ENCODE measurements around the gene TIMM29. TPM values are rescaled to one million over a fixed set of nuclear protein-coding genes. Genes with fewer than 3 reads are reported as not detected.

The TIMM29 gene
- polyA plus RNA-seq = 39.4 and 52.1 TPM in 2 replicates
- 57.6 and 69.1 TPM in 2 replicates for polyA minus RNA-seq

- H3K4me2 ChIP-seq (ENCODE audit: low read length) = peak within 1 kb of the TSS; percentile 85
- H3K36me3 ChIP-seq (ENCODE audit: insufficient read depth, low read length) = no peaks in the 10 kb centered on the region
- H4K20me1 ChIP-seq (ENCODE audit: insufficient read depth) = no peaks in the 10 kb centered on the region
- H3K4me3 ChIP-seq (ENCODE audit: low read length) = peak within 1 kb of the TSS; percentile 98
- no peaks in the 10 kb centered on the region for H3K9me2 ChIP-seq (ENCODE audit: insufficient read depth, low read length)
- peaks cover 23% of the 10 kb centered on the region for H3K79me2 ChIP-seq (replicated peaks; ENCODE audit: insufficient read depth, low read length)
- peak within 1 kb of the TSS; percentile 84 for H3K9ac ChIP-seq (ENCODE audit: low read length)
- H3K9me3 ChIP-seq (ENCODE audit: low read length) = no peaks in the 10 kb centered on the region
- no peaks in the 10 kb centered on the region for H3K27me3 ChIP-seq (ENCODE audit: insufficient read depth, low read depth, low read length)
- H3F3A ChIP-seq (ENCODE audit: insufficient read depth, low read length, poor library complexity, severe bottlenecking) = no peaks in the 10 kb centered on the region
- TF ChIP-seq EZH2 (IDR thresholded peaks at IDR 0.05; ENCODE audit: borderline replicate concordance, insufficient read depth, low read length, poor library complexity, severe bottlenecking) = no peak
- TF ChIP-seq RAD21 (conservative IDR thresholded peaks at IDR 0.05) = no peak
- TF ChIP-seq EP300 (conservative IDR thresholded peaks at IDR 0.05; ENCODE audit: poor library complexity, severe bottlenecking) = peak; percentile 65
- peak; percentile 82 for TF ChIP-seq POLR2AphosphoS5 (IDR thresholded peaks at IDR 0.05)
- TF ChIP-seq REST (IDR thresholded peaks at IDR 0.05; ENCODE audit: borderline replicate concordance) = peak; percentile 70
- peak; percentile 38 for TF ChIP-seq CTCF (IDR thresholded peaks at IDR 0.05; ENCODE audit: poor library complexity, severe bottlenecking)
- peak; percentile 89 for TF ChIP-seq TAF1 (IDR thresholded peaks at IDR 0.05; ENCODE audit: low read depth)
- peak; percentile 79 for TF ChIP-seq MXI1 (conservative IDR thresholded peaks at IDR 0.05; ENCODE audit: poor library complexity, severe bottlenecking)
- peak; percentile 49 for TF ChIP-seq SMC3 (conservative IDR thresholded peaks at IDR 0.05; ENCODE audit: poor library complexity)
- peak within 1 kb of the TSS; percentile 27 for H2AFZ ChIP-seq (ENCODE audit: low read depth, low read length)
- H3K27ac ChIP-seq (ENCODE audit: low read length) = peak within 1 kb of the TSS; percentile 64
Measured at GRCh38 chr19:10928563-10929401, at the start of gene TIMM29, which contains the start of gene YIPF2. TIMM29 (plus strand) TSS chr19:10928811; CDS start chr19:10928823, 12 bp downstream. YIPF2 (minus strand) TSS chr19:10928639; CDS start chr19:10928410, 229 bp downstream.

GRCh38 chr19:10881403-10882107 is 47.1 kb upstream of the TIMM29 start:
- Histone ChIP-seq H3F3A (ENCODE audit: insufficient read depth, low read length, poor library complexity, severe bottlenecking) (no peaks in the 10 kb centered on the region), H3K27me3 (ENCODE audit: insufficient read depth, low read depth, low read length) (no peaks in the 10 kb centered on the region), H3K9ac (ENCODE audit: low read length) (no peak overlapping the region), H4K20me1 (ENCODE audit: insufficient read depth) (no peaks in the 10 kb centered on the region), H3K9me3 (ENCODE audit: low read length) (no peaks in the 10 kb centered on the region), H3K9me2 (ENCODE audit: insufficient read depth, low read length) (no peaks in the 10 kb centered on the region), H3K36me3 (ENCODE audit: insufficient read depth, low read length) (no peaks in the 10 kb centered on the region), H3K27ac (ENCODE audit: low read length) (no peak overlapping the region), H3K79me2 (replicated peaks; ENCODE audit: insufficient read depth, low read length) (peaks cover 51% of the 10 kb centered on the region), H3K4me2 (ENCODE audit: low read length) (no peak overlapping the region), H2AFZ (ENCODE audit: low read depth, low read length) (no peak overlapping the region), H3K4me3 (ENCODE audit: low read length) (peak overlapping the region; percentile 34)
- no peak for TF ChIP-seq EZH2 (IDR thresholded peaks at IDR 0.05; ENCODE audit: borderline replicate concordance, insufficient read depth, low read length, poor library complexity, severe bottlenecking)
- no peak for TF ChIP-seq TAF1 (IDR thresholded peaks at IDR 0.05; ENCODE audit: low read depth)
- TF ChIP-seq POLR2AphosphoS5 (IDR thresholded peaks at IDR 0.05) = no peak
- TF ChIP-seq REST (IDR thresholded peaks at IDR 0.05; ENCODE audit: borderline replicate concordance) = no peak
- no peak for TF ChIP-seq CTCF (IDR thresholded peaks at IDR 0.05; ENCODE audit: poor library complexity, severe bottlenecking)
- TF ChIP-seq MXI1 (conservative IDR thresholded peaks at IDR 0.05; ENCODE audit: poor library complexity, severe bottlenecking) = no peak
- no peak for TF ChIP-seq EP300 (conservative IDR thresholded peaks at IDR 0.05; ENCODE audit: poor library complexity, severe bottlenecking)
- no peak for TF ChIP-seq SMC3 (conservative IDR thresholded peaks at IDR 0.05; ENCODE audit: poor library complexity)
- TF ChIP-seq RAD21 (conservative IDR thresholded peaks at IDR 0.05) = no peak

All from neural cell (in vitro differentiated cells).